GM19328 (cell line): Measurements from ENCODE around the gene FLYWCH2.
A peak's percentile ranks its signal among the peaks of the same experiment; 100 is the strongest.
"Not testable (repeated sequence)": the region's sequence is repeated elsewhere in the genome, so short reads cannot be mapped to it uniquely, and the experiment has no call there.

ENCODE experiments used
- ATAC-seq: cut with Tn5 transposase; IDR thresholded peaks from one replicate; pipeline ENCODE4 v1.9.1; 2021; ENCODE audit warnings: mild to moderate bottlenecking, moderate library complexity; ENCODE audit not compliant: unreplicated experiment

Gene FLYWCH2

GRCh38 chr16:2881783-2882649 lies 999 bp upstream of the FLYWCH2 start:
- ATAC-seq = peak; percentile 1

GRCh38 chr16:2883458-2883908 lies 468 bp downstream of the FLYWCH2 start:
- ATAC-seq = no peak

DNA sequence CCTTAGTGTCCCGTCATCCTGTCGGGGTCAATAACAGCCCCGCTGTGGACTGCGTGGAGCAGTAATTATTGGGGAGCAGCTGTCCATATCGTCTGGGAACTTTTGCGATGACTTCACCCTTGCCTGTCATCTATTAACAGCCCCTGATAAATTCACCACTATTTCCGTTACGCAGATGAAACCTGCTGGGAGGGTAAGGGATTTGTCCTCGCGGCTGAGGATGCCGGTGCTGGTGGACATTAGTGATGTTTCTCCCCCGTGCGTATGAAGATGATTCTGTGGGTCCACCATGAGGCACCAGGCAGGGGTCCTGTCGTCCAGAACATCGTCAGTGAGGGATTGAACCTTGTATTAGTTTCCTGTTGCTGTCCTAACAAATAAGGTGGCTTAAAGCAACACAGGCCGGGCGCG lies 1.0 kb downstream of the FLYWCH2 start:
- no peak for ATAC-seq

DNA sequence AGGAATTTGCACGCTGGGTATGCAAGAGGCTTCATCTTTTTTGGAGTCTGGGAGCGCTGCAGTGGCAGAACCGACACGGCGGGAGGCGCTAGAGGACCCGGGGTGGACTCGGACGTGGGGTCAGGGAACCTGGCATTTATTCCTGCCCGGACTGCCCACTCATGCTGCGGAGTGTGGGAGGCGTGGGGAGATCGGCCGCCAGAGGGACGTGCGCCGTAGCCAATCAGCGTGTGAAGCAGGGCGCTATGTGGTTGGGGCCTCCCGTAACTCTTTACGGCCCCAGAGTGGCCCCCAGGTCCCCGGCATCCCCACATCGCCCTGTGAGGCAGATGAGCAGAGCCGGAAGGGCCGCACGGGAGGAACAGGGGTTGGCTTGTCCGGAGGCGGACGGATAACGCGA lies 11.2 kb downstream of the FLYWCH2 start:
- no peak for ATAC-seq

- no peak for ATAC-seq
Observed at GRCh38 chr16:2895813-2896212, 12.8 kb downstream of the FLYWCH2 start.

GRCh38 chr16:2896480-2897010 lies 13.5 kb downstream of the FLYWCH2 start:
- no peak for ATAC-seq

- no peak for ATAC-seq
Observed at GRCh38 chr16:2897110-2897509, 14.1 kb downstream of the FLYWCH2 start.

GRCh38 chr16:2898831-2899563 lies 16.0 kb downstream of the FLYWCH2 start:
- no peak for ATAC-seq

DNA sequence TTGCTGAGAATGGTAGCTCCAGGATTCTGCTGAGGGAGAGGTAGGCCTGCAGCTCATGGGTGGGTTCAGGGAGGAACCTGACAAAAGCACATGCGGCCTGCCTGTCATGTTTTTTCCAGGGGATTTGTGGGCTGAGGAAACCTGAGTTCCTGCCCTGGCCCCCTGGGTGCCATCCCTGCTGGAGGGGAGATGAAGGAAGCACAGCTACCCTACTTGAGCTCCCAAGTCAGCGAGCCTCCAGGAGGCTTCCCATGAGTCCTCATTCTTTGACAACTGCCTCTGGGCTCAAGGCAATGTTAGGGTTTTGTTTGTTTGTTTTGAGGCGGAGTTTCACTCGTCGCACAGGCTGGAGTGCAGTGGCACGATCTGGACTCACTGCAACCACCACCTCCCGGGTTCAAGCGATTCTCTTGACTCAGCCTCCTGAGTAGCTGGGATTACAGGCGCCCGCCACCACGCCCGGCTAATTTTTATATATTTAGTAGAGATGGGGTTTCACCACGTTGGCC lies 16.6 kb downstream of the FLYWCH2 start:
- no peak for ATAC-seq

GRCh38 chr16:2900526-2901075 lies 17.6 kb downstream of the FLYWCH2 start:
- ATAC-seq = no peak

DNA sequence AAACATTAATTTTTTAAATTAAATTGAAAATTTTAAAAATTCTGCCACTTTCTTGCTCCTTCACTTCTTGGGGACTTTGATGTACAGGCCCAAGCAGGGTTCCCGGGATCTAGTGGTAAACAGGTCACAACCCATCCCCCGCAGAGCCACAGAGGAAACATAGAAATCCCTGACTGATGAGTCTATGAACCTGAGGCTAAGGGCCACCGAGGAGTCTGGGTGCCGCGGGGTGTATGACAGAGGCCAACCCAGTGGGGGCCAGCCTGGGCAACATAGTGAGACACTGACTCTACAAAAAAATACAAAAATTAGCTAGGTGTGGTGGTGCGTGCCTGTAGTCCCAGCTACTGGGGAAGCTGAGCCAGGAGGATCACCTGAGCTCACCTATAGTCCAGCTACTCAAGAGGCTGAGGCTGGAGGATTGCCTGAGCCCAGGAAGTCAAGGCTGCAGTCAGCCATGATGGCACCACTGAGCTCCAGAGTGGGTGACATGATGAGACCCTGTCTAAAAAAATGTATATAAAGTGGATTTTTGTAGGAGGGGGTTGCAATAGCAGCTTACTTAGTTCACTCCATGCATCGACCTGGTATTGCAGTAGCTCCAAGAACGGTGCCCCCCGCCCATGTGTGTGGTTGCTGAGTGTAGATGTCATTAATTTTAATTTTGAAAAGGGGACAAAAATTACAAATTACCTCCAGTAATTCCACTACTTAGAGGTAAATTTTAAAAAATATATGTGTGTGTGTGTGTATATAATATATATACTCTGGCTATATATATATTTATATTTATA lies 19.5 kb downstream of the FLYWCH2 start:
- no peak for ATAC-seq

DNA sequence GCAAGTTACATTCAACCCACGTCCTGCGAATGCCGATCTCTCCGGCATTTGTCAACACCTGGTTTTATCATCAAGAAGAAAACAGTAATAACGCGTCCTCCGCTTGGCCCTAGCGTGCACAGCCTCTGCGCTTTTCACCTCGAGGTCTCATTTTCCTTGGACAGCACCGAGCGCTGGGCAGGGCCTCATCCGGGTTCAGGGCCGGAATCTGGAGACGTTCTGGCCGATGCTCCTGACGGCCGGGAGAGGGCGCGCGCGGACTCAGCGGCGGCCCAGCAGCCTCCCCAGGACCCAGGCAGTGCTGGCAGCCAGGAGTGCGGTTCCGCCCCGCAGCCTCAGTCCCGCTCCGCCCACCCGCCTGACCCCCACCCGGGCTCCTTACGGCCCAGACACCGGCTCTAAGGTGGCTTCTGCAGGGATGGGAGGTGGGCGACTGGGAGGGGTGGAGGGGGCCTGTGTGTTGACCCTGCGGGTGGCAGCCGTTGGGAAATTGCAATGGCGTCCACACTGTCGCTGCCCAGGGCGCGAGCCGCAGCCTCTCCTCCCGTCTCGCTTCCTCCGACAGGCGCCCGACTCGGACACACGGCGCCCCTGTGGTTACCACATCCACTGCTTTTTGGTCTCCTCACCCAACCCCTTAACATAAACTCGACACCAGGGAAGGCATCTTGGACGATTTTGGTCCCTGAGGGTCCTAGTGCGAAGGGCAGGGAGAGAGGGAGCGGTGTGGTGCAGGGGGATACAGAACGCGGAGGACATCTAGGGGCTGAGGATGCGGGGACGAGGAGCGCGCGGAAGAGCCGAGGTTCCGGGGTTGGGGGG lies 21.3 kb downstream of the FLYWCH2 start:
- no peak for ATAC-seq

DNA sequence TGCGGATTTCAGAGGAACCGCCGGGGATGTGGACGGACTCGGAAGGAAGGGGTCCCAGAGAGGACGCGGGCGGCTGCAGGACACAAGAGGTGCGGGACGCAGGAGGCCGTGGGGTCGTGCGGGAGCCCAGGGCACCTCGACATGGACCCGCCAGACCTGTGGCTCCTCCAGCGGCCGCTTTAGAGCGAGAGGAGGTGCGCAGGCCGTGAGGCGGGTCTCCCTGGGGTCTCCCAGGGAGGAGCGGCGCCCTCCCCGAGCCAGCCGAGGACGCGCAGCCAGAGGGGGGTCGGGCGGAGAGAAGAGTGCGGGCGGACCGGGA lies 21.9 kb downstream of the FLYWCH2 start:
- ATAC-seq = peak; percentile 10

- ATAC-seq = peak; percentile 64
Observed at GRCh38 chr16:2905241-2905987, 22.4 kb downstream of the FLYWCH2 start.

GRCh38 chr16:2905988-2906387 lies 23.0 kb downstream of the FLYWCH2 start:
- ATAC-seq = no peak

DNA sequence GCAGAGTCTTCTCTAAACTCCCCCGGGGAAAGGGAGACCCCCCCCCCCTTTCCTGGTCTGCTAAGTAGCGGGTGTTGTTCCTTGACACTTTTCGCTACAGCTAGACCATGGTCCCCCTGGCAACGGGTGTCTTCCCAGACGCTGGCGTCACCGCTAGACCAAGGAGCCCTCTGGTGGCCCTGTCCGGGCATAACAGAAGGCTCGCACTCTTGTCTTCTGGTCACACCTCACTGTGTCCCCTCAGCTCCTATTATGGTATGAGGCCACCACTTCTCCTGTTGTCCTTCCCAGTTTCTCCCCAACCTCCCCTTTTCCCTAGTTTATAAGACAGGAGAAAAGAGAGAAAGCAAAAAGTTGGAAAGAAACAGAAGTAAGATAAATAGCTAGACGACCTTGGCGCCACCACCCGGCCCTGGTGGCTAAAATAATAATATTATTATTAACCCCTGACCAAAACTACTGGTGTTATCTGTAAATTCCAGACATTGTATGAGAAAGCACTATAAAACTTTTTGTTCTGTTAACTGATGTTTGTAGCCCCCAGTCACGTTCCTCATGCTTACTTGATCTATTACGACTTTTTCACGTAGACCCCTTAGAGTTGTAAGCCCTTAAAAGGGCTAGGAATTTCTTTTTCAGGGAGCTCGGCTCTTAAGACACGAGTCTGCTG lies 24.2 kb downstream of the FLYWCH2 start:
- not testable (repeated sequence) for ATAC-seq

GRCh38 chr16:2910441-2910969 lies 27.5 kb downstream of the FLYWCH2 start:
- no peak for ATAC-seq

- peak; percentile 96 for ATAC-seq
Observed at GRCh38 chr16:2911638-2912329, 28.8 kb downstream of the FLYWCH2 start, which contains the start of gene FLYWCH1. TSS of gene FLYWCH1 (plus strand) at chr16:2911931. CDS start at chr16:2929686, 17,755 bp downstream.
